ENCODE measurements around the gene RASAL2.

RASAL2 gene

DNA sequence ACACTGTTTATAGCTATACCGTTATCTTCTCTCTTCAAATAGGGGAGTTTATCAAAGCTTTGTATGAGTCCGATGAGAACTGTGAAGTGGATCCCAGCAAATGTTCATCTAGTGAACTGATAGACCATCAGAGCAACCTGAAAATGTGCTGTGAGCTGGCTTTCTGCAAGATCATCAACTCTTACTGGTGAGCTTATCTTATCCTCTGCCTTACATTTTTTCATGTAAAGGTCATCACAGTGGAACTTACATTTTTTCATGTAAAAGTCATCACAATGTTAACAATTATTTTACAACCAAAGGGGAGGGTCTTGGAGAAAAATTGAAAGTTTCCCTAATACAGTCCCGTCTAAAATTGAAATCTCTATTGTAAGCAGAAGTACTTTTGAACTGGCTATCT, 357.6 kb downstream of the RASAL2 start:
- DNase-seq (ENCODE audit: low read depth, low spot score), result no peak

DNA sequence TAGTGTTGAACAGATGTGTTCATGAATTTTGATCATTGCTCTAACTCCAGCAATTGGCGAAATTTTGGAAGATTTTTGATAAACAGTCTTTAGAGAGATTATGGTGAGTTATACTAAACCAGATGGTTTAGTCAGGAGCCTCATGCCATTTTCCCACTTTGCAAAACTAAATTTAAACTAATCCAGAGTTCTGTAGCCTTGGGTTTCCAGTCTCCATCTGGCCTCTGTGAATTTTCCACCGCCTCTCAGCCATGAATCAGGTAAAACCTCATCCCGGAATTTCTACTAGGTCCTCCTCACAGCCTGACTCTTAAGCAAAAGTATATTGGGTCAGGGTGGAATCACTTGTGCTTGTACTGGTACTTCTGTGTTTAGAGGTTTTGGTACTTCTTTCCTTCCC, 358.1 kb downstream of the RASAL2 start:
- no peak for DNase-seq (ENCODE audit: low read depth, low spot score)

DNA sequence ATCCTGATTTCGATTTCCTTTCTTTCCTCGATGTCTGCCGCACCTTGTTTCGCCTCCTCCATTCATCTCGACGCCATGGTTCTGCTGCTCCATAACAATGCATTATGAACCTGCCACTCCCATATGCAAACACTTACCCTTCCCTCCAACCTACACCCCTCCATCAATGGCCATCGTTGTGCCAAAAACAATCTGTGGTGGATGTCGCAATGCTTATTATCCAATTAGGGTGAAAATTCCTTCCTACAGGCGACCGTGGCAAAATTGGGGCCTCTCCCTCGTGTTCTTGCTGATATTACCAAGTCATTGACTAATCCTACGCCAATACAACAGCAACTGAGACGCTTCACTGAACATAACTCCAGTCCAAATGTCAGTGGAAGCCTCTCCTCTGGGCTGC, 362.6 kb downstream of the RASAL2 start:
- DNase-seq (ENCODE audit: low read depth, low spot score), result no peak

DNA sequence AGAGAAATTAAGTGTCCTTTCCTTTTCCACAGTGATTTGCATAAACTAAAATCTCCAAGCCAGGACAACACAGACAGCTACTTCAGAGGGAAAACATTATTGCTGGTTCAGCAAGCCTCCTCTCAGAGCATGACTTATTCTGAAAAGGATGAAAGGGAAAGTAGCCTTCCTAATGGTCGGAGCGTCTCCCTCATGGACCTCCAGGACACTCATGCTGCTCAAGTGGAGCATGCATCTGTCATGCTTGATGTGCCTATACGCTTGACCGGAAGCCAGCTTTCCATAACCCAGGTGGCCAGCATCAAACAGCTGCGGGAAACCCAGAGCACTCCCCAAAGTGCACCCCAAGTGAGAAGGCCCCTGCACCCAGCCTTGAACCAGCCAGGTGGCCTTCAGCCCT, 363.7 kb downstream of the RASAL2 start:
- DNase-seq (ENCODE audit: low read depth, low spot score), result no peak

DNA sequence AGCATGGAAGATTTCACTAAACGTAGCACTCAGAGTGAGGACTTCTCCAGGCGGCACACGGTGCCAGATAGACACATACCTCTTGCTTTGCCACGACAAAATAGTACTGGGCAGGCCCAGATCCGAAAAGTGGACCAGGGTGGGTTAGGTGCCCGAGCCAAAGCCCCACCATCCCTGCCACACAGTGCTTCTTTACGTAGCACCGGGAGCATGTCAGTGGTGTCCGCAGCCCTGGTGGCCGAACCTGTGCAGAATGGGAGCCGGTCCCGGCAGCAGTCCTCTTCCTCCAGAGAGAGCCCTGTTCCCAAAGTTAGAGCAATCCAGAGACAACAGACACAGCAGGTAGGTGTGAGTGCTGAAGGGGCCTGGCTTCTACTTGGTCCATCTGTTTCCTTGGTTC, 364.3 kb downstream of the RASAL2 start:
- no peak for DNase-seq (ENCODE audit: low read depth, low spot score)

DNA sequence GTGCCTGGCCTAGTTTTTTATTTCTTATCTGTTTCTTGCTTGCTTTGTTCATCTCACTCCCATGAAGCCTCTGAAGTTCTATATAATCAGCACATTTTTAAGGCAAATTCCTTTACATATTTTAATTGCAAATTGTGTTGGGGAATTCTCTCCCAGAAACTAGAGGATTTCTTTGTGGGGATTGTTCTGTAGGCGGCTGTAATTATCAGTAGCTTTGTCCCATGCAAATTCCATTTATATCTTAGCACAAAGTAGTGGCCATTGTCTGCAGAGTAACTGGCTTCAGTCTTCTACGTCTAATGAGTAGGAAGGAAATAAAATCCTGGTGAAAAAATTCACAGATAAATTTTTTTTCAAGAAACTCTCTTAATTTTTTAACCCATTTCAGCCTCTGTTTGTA, 367.2 kb downstream of the RASAL2 start:
- no peak for DNase-seq (ENCODE audit: low read depth, low spot score)

DNA sequence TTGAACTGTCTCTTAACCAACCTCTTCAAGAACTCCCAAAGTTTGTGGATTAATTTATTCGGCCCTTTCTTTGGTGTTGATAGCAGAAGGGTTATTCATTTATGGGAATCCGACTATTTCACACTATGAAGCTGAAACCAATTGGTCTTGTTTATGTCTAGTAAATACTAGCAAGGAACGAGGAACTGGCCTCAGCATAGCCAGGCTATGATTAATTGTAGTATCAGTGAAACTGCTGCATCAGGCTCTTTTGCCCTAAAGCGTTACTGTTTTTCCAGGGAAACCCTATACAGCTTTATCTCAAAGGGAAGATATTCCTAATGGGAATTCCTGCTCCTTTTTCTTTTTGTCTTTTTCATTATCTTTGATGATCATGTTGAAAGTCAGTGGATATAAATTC, 367.8 kb downstream of the RASAL2 start:
- no peak for DNase-seq (ENCODE audit: low read depth, low spot score)

DNA sequence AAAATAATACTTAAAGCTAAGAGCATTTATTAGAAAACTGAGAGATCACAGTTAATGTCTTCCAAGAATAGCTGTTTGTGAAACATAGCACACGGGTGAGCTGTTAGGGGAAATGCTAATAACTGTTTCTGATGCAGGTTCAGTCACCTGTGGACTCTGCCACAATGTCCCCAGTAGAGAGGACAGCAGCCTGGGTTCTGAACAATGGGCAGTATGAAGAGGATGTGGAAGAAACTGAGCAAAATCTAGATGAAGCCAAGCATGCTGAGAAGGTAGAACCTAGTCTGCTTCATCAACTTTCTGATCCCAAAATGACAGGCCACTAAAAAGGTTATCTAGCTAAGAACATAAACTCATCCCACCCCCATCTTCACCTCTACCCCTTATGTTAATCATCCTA, 370.2 kb downstream of the RASAL2 start:
- DNase-seq (ENCODE audit: low read depth, low spot score), result no peak

DNA sequence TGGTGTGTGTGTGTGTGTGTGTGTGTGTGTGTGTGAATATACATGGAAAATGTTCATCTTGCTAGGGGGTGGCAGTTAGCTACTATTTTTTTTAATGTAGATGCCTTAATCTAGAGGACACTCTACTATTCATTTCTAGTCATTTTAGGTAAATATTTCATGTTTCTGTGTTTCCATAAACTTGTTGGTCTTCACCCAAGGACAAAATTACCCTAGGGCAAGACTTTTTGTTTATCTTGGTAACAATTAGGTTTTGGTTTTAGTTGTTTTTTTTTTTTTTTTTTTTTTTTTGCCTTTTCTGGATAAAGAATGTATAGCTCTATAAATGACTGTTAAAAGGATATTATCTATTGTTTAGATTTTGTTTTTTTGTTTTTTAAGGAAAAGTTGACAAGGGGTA, 370.7 kb downstream of the RASAL2 start:
- no peak for DNase-seq (ENCODE audit: low read depth, low spot score)

DNA sequence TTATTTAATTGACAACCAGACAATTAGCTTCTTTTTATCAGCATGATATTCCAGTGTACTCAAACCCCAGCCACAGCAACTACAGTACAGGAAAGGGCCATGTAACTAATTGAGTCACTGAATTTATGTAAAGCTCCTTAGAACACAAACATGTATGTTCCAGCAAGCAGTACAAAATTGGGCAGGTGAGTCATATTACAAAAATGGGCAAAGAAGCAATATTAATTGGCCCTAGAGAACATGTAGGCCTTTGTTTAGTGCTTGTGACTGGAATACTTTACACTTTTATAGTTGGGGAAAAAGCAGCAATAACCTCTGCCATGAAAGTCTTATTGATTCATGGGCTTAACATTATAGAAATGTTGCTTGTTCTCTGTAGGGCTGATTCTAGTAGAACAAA, 371.1 kb downstream of the RASAL2 start:
- no peak for DNase-seq (ENCODE audit: low read depth, low spot score)

DNA sequence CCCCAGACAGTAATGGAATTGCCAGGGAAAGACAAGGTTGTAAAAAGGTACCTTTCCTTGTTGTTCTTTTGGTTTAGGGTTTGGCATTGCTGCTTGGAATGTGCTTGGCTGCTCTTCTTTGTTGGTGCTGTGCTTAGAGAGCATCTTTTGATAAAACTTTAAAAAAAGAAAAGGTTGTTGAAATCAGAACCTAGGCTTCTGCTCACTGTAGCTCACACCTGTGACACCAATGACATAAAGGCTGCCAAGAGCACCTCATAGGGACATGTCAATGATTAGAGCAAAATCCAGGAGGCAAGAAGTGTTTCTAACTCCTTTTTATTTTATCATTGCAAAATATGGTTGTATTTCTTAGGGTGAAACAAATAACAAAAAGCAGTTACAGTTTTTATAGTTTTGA, 373.9 kb downstream of the RASAL2 start:
- DNase-seq (ENCODE audit: low read depth, low spot score), result no peak

DNA sequence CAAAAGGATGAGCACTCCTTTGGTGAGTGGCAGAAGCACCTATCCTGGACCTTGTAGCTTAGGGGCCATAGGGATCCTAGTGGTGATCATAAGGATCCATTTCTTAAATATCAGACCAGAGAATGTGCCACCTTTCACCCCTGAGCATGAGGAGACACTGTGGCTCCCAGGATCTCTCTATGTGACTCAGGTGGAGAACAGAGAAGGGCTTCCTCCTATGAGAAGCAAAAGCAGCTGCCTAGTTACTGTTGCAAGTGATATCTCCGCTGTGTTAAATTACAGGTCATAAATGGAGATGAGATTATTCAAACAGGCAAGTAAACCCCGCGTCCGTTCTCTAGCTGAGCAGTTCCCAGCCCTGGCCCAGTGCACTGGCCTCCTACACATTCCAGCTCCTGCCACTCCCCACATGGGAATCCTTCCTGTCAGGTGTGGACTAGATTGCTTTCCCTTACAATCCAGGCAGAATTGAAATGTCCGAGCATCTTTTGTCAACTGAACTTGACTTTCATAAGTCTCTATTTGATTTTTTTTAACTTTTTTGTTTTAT, 376.6 kb downstream of the RASAL2 start:
- DNase-seq (ENCODE audit: low read depth, low spot score), result no peak

DNA sequence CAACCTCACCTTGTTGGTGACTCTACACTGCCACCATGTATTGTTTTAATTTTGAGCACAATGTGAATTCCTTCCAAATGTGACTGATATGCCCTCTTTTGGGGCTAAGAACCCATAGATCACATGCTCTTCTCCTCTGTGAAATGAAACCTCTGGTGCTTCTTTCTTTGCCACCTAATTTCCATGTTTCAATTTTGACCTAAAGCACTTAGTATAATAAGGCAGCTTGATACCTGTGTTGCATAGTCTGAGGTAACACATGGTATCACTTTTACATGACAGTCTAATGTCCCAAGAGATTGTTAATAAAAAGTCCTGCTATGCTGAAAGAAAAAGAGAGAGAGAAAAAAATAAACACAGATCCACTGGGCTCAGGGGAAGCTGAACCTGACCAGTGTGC, 378.6 kb downstream of the RASAL2 start:
- no peak for DNase-seq (ENCODE audit: low read depth, low spot score)

DNA sequence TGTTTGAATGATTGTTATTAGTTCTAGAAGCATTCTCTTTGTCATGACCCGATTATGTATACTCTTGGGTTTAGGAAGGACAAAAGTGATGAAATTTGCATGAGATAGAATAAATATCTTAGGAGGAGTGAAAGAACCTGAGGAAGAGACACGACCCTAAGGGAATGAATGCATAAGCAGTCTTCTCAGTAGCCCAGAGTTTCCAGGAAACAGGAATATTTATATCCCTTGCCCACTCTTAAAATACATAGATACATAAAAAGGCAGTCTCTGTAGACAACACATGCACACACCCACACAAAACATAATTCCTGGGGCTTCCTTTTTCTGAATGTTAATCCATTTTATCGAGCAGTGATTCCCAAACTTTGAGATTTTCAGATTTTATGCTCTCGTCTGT, 383.5 kb downstream of the RASAL2 start:
- DNase-seq (ENCODE audit: low read depth, low spot score), result no peak

DNA sequence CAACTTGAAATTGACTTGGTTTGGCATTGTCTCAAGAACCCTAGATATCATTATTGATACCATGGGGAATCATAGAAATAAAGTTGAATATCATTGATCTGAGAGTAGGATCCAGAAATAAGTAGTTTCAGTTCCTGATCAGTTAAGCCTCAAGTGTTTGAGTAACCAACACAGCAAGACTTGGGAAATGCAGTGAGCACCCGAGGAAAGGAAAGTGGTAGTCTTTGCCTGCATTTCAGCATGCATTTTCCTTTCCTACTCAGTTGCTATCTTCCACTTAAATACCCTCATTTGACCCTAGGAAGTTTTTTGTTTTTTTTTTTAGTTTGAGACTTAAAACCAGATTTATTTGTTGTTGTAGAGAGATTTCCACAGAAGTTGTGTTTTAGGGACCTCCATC, 383.9 kb downstream of the RASAL2 start:
- no peak for DNase-seq (ENCODE audit: low read depth, low spot score)

DNA sequence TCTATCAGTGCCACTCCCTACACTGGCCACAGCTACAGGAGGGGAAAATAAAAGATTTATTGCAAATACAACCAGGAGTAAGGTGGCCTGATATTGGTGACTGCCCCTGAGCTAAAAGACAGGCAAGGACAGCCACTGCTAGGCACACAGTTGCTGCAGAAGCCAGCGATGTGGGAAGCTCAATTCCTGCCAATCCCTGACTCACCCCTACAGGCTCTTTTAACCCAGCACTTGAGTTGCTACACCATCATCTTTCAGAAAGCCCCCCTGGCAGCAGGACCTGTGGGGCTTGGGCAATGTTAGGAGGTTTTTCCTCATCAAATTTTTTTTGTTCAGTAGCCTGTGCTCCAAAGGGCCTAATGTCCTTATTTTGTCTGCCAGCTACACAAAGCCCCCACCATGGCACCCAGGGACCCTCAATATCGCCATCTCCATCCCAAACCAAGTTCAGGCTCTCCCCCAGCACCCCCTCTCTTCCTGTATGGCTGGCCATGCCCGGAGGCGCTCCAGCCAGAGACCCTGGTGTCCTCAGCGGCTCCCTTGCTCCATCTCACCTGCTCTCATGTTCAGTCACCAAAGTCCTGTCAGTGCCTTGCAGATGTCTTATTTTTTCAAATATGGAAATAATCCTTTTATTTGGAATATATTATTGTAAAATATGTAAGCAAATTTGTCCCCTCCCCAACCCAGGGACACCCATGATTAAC, 389.5 kb downstream of the RASAL2 start:
- DNase-seq (ENCODE audit: low read depth, low spot score), result no peak

DNA sequence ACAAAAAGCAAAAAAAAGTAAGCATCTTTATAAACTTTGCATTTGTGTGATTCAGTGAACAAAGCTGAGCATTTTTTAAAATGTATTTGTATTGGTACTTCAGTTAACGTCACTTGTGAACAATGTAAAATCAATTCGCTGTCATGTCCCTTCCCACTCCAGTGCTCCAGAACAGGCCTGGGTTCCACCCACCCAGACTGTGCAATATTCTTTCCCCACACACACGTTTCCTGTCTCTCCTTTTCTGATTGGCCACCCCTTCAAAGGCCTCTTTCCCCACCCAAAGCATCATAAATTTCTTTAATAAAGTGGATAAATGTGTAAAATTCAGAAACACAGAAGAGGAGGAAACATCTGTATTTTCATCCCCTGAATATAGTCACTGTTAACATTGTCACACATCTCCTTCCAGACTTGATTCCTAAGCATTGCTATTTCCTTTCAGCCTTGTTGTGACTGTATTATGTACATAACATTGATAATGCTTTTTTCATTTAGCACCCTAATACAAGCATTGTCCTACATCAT, 390.9 kb downstream of the RASAL2 start:
- no peak for DNase-seq (ENCODE audit: low read depth, low spot score)

DNA sequence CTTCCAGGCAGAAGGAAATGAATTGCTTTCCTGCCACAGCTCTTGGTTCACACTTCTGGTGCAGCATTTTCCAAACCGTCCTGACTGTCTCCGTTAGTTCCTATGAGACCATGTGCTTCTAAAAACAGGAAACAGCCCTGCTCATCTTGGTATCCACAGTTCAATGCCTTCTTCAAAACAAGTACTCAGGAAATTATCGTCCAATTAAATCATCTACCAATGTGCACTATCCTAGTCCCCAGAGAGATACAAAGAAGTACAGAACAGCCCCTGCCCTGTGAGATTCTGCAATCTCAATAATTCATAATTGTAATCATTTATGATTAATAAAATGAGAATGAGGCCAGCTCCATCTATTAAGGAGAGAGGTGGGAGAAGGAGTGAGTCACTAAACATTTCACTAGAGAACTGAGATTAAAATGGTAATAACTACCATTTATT, 391.7 kb downstream of the RASAL2 start:
- no peak for DNase-seq (ENCODE audit: low read depth, low spot score)

DNA sequence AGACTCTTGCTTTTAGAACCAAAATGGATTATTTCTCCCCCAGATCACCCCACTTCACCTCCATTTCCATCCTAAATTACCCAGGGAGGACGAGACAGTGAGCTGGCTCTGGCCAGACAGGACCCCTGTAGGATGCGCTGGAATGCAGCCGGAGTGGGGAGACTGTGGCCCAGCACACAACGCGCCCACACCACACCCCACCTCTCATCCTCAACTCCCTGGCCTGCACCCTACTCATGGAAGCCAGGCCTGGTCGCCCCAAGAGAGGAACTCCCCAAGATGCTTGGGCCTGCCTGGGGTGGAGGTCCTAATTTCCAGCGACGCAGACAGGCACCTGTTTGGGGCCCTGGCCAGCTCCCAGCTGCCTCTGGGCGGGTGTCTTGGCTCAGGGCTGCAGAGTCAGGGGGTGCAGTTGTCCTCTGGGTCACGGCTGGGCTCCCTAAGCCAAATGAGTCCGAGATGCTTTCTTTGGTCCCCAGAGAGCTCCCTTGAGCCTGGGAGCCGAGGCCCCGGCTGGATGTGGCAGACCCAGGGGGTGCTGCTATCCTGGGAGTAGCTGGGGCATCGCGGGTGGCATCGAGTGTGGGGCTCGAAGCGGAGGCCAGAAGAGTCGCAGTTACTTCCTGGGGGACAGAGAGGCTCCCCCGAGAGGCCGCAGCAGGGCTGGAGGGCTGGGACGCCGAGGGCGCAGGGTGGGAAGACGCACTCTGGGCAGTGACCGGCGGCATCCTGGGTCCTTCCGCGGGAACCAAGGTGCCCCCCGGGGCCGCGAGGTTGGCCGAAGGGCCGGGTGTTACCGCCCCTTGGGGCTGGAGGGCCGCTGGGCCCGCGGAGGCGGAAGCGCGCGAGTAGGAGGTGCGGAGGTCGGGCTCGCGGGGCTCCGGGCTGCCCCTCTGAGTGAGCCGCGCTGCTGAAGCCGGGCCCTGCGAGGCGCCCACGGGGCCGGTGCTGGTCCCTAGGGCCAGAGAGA, 392.5 kb downstream of the RASAL2 start:
- no peak for DNase-seq (ENCODE audit: low read depth, low spot score)

DNA sequence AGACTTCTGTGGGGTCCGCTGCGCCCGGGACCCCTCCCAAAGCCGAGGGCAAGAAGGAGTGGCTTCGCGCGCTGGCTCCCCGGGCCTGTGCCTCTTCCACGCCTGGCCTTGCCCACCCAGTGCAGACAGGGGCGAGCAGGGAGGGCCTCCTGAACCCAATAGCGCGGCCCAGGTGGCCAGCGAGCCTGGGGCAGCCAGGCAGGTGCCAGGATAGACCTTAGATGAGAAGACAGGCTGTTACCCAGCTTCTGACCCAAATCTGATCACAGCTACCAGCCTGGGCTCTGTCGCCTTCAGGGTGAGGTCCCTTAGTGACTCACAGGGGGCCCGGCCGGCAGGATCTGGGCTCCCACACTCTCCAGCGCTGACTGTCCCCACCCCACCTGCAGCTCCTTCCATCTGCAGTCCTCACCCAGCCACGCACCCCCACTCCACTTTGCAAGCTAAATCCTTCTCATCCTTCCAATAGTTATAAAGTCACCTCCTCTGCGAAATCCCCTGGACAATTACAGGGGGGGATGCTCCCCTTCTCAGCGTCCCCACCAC, 393.2 kb downstream of the RASAL2 start:
- DNase-seq (ENCODE audit: low read depth, low spot score), result no peak

DNA sequence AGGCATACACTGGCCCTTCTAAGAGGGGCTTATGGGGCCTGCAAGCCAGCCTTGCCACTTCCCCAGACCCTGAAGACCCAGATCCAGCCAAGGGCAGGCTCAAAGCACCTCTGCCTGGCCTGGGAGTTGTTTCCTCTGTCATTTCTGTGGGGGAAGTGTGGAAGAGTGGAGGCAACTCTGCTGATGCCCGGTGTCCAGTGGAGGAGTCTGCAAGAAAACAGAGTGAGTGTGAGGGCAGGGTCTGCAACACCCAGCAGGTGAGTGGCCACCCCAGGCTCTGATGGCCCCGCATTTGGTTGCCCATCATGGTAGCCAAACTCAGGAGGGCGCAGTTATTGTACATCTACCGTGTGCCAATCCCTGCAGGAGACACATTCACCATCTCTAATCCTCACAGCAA, 394.5 kb downstream of the RASAL2 start:
- DNase-seq (ENCODE audit: low read depth, low spot score), result no peak

DNA sequence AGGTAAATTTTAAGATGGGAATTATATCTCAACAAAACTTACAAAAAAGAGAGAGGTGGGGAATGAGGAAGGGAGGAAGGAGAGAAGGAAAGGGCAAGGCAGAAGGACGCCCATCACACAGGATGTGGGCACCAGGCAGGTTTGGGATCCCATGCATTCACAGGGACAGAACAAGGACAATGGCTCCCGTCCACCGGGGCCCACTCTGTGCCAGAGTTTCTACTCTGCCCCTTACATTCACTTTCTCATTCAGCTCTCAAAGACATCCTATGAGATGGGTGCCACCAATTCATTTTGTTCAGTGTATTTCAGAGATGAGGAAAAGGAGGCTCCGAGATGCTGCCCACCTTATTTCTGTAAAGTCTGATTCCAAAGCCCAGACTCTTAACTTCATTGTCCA, 395.5 kb downstream of the RASAL2 start:
- DNase-seq (ENCODE audit: low read depth, low spot score), result no peak

Measured in smooth muscle cell of the brain vasculature (primary cell).